NOMO-1 (cell line): ENCODE results near the gene FYN.

ENCODE experiments used
- DNase-seq, 2 experiments: peaks; one replicate each; lab custom pipeline; 2025; ENCODE audit not compliant: unreplicated experiment in 2 of 2; lab: John Stamatoyannopoulos, UW

Gene FYN

DNA sequence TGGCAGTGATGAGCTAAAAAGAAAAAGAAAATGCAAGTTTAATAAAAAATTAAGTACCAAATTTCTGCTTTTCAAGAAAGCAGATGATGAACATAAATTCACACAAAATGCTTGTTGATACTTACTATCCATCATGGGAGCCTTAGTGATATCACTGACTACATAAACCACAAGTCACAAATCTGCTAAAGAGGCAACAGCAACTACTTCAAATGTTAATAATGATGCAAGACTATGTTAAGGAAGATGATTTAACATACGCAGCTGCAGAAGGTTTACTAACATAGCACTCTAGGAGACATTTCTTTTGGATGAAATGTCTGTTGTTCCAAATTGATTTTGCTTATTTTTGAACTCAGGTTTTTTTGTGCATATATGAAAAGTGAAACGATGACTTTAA lies 18.6 kb downstream of the FYN start:
- DNase-seq: peak in 1 of 2 experiments; percentile 27

- DNase-seq: peak in 1 of 2 experiments; percentile 22
These were observed 20.5 kb downstream of the FYN start for GRCh38 chr6:111852725-111853124.

- DNase-seq: no peak
These were observed 22.8 kb downstream of the FYN start for GRCh38 chr6:111850295-111850937.

- no peak for DNase-seq
These were observed 24.0 kb downstream of the FYN start for GRCh38 chr6:111849298-111849697.

DNA sequence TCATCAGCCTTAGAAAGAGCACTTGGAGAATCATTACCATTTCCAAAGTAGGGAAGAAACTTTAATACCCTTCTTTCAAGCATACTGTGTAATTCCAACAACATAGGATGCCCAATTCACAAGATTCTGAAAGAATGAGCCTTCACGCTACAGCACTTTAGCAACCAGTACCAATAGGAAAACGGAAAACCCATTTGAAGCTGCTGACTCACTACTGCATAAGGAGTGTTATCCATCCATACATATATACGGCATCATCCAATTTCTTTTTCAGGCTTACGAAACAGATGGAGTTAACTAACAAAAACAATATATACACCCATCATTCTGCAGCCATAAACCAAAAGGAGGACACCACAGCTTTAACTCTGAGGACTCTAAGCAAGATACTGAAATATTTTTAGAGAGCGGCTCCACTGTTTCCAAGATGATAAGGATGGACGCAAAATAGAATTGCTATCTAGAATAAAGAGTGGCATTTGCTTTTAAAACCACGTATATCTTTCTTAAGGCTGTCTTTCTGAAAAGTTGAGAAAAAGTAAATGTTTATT lies 24.9 kb downstream of the FYN start:
- no peak for DNase-seq

DNA sequence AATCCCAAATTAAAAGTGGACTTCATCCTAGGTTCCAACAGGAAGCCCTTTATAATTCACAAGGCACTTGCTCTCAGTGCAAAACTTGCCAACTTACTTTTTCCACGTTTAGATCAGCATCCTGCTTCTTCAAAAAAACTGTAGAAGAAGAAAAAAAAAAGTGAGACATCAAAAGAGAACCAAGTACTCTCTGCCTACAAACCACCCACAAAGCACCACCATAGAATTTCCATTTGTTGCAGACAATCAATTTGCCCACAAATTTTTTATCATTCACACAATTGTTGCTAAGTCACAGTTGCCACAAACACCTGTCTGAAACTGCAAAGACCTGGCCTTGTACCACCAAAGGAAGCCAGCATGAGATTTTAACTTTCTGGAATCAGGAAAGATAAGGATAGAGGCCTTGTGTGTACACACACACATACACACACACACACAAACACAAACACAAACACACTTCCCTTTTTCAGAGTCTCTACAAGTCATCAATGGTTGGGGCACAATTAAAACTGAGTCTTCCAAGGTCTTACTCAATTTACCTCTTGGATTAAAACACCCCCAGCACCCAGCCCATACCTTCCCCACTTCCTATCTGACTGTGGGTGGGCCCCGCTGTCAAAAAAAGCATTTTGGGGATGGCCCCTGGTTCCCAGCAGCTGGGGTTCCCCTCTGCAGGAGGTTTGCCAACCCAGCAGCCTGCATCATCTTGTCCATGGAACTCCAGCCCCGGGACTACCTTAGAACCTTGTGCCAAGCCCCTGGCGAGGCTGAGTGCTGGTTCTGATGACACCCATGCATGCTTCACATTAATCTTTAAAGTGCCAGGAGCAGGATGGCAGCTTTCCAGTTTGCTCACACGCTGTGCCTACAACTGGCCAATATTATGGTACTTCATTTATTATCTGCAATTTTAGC lies 26.5 kb downstream of the FYN start:
- no peak for DNase-seq

- no peak for DNase-seq
These were observed 27.2 kb downstream of the FYN start for GRCh38 chr6:111846066-111846465.

DNA sequence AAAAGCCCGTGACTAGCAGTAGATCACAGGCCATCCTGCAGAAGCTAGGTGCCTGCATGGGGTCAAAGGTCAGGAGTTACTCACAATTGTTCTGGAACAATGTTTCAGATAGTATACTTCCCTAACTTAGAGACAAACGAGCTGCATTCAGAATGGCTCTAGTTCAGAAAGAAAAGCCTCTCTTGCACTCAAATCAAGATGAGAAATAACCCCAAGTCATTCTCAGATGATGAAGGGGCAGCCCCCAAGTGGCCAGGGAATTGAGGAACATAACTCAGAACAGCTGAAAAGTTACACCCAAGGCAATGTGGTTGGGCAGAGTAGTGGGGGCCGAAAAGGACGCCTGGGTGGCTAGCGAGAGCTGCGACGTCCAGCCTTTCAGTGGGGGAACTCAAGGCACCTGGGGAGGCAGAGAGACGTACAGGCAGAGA lies 27.8 kb downstream of the FYN start:
- no peak for DNase-seq

DNA sequence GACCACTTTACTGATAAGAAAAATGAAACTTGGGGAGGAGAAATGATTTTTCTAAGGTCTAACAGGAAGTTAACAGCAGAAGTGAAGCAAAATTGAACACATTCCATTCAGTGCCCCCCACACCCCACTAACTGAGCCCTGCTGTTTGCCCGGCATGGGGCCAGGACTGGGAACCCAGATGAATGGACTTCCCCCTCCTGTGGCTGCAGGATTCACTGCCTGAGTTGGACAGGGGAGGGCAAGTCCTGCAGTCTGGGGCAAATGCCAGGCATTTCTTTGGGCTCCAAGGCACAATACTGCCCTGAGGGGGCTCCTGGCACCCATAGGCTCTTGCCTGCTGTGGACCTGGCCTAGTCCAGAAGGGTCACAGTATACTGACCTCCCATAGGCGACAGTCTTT lies 28.3 kb downstream of the FYN start:
- no peak for DNase-seq

DNA sequence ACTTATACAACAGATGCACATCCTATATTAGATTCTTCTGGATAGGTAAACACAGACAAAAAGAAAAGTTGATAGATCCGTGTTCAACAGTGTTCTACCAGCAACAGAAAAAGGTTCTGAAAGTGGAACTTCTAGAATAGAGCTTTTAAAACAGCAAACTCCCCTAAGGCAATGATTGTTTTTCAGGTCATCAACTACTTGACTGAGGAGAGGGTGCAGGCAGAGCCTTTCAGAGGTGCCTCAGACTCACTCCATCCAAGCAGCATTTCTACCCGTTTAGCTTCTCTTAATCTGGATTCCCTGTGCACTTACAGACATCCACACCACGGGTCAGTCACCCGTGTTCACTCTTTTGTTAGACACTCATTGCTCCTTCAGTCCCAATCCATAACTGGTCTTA lies 28.9 kb downstream of the FYN start:
- DNase-seq: peak in 1 of 2 experiments; percentile 14

GRCh38 chr6:111843347-111844147 lies 29.7 kb downstream of the FYN start:
- DNase-seq: no peak

DNA sequence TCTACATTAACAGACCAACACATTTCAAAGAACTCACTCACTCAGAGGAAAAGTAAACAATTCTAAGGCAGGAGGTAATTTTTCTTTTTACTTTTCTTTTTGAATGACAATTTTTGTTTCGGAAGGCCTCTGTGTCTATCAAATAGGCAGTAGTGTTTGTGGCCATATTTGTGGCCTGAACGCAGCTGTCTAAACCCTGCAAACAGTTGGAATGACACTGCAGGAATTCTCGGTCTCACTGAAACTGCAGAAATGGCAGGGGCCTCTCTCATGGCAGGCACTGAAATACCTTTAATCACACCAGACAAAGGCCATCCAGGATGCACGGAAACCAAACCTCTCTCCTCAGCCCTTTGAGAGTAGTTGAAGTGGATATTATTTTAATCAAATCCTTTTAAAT lies 30.4 kb downstream of the FYN start:
- no peak for DNase-seq

DNA sequence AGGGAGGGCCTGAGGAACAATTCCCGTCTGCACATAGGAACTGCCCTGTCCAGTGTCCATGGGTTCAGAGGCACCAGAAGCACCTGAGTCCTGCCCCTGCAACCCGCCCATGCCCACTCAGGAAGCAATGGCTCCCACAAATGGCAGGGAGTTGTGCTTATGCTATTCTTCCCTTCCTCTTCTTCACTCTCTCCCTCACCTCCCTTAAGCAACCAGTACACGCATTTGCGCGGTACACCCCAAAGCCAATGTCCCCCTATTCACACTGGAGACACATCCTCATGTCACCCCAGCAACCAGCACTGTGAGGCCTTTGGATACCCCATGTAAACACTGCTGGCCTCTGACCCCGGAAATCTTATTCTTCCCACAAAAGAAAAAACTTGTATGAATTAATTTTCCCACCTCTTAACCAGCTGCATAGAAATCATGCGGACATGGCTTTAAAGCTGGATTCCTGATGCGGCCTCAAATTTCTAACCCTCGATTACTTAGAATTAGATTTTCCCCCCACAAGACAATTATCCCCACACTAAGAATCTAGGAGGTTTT lies 30.9 kb downstream of the FYN start:
- DNase-seq: no peak

- peak; percentile 36 to 77 for DNase-seq
These were observed 31.4 kb downstream of the FYN start for GRCh38 chr6:111841822-111842221.

GRCh38 chr6:111840803-111841202 lies 32.4 kb downstream of the FYN start:
- DNase-seq: no peak

- DNase-seq: no peak
These were observed 34.3 kb downstream of the FYN start for GRCh38 chr6:111838749-111839484.

GRCh38 chr6:111837641-111838500 lies 35.4 kb downstream of the FYN start:
- DNase-seq: no peak

DNA sequence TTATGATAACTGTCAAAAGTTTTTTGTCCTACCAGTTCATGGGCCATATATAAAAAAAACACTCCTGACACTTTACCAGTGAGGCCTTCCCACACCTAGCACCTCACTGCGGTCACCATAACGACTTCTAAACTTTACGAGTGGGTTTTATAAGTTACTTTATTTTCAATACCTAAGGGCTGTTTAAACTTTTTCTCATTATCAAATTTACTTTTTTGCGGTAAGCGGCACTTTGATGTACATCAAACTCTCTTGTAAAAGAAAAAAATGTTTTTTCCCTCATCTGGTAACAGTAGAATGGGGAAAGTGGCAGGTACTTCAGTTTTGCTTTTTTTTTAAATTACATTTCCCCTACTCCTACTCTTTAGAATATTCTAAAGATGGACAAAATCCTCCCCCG lies 36.2 kb downstream of the FYN start:
- DNase-seq: no peak

- no peak for DNase-seq
These were observed 37.4 kb downstream of the FYN start for GRCh38 chr6:111835807-111836206.
